HG03558 (cell line): ENCODE measurements around the gene FAXDC2.

Source experiments
- ATAC-seq: cut with Tn5 transposase; IDR thresholded peaks from one replicate; pipeline ENCODE4 v1.9.1; 2021; ENCODE audit warnings: moderate number of reproducible peaks; ENCODE audit not compliant: unreplicated experiment; ENCODE audit errors: extremely low read depth

Gene FAXDC2

DNA sequence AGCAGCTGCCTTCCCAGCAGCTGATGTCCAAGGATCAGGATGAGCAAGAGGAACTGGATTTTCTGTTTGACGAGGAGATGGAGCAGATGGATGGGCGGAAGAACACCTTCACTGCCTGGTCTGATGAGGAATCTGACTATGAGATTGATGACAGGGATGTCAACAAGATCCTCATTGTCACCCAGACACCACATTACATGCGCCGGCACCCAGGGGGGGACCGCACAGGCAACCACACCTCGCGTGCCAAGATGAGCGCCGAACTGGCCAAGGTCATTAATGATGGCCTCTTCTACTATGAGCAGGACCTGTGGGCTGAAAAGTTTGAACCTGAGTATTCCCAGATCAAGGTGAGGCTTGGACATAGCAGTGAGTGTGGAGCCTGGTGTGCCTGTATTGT lies 48.4 kb downstream of the FAXDC2 start:
- no peak for ATAC-seq

GRCh38 chr5:154801083-154801482 lies 49.3 kb downstream of the FAXDC2 start:
- no peak for ATAC-seq

- ATAC-seq, result no peak
These were observed 49.8 kb downstream of the FAXDC2 start for GRCh38 chr5:154800582-154800981.

DNA sequence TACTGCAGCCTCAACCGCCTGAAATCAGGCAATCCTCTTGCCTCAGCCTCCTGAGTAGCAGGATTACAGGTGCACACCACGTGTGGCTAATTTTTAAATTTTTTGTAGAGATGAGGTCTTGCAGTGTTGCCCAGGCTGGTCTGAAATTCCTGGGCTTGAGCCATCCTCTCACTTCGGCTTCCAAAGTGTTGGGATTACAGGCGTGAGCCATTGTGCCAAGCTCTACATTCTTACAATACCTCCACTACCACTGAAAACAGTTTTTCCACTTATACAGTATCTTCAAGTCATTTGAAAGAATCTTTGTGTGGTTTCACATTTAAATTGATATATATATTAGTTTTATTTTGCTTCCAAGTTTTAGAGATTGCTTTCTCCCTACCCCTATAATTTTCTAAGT lies 52.6 kb downstream of the FAXDC2 start:
- ATAC-seq, result no peak

DNA sequence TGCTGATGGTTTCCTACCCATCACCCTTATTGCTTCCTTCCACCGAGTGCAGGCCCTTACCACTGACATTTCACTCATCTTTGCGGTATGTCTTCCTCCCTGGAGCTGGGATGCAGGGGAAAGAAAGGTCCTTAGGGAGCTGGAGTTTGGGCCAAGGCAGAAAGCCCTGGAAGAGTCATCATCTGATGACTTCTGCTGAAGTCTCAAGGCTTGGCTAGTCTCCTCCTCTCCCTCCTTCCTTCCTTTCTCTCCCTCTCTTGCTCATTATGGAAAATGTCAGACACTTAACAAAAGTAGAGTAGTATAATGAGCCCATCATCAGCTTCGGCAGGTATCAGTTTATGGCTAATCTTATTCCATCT lies 55.2 kb downstream of the FAXDC2 start:
- no peak for ATAC-seq

- ATAC-seq, result no peak
These were observed 55.7 kb downstream of the FAXDC2 start for GRCh38 chr5:154794525-154795234.

GRCh38 chr5:154793599-154794524 lies 56.5 kb downstream of the FAXDC2 start:
- ATAC-seq, result no peak

- peak; percentile 83 for ATAC-seq
These were observed 58.9 kb downstream of the FAXDC2 start for GRCh38 chr5:154791535-154791934.

- ATAC-seq, result no peak
These were observed 62.2 kb downstream of the FAXDC2 start for GRCh38 chr5:154788212-154788611.

GRCh38 chr5:154786414-154786813 lies 64.0 kb downstream of the FAXDC2 start:
- ATAC-seq, result no peak

DNA sequence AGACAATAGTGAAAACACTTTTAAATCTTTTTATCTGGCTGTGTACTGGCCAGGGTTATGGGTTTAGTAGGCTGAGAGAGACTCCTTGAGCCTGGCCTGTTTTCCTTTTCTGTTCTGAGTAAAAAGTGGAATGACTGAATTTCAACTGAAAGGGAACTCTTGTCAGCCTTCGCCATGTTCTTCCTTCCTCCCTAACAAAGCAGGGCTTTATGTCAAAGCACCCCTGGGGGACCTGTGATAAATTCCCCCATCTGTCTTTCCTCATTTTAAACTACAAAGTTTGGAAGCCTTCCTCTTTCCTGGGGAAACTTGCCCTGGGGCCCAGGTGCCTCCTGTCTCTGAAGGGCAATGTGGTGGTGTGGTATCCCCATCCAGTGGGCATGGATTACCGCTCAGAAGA lies 65.5 kb downstream of the FAXDC2 start:
- no peak for ATAC-seq

DNA sequence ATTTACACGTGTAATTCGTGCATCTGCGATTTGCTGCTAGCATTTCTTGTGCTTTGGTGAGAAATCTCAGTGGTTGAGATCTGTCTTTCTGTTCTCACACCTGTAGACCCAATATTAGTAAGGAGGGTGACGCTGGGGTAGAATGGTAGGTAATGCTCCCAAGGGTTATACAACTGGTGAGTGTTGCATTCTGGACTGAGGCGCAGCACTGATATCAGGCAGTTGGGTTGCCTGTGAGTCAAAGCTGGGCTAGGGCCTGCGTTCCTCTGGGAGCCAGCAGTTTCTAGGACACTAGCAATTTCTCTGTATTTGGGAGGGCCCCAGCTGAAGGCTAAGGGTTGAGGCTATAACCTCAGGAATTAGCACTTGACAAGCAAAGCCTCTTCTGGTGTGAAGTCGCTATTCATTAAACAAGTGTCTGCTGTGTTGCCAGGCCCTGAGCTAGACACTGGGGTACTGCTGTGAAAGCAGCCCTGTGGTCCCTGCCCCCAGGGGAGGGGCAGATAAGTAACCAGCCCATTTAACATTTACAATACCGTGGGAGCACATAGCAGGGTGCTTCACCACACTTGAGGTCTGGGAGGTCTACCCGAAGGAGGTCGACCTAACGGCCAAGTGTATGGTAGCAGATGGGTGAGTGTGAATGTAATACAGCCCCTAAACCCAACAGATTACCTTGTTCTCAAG lies 66.5 kb downstream of the FAXDC2 start:
- ATAC-seq, result peak; percentile 50

GRCh38 chr5:154782812-154783592 lies 67.4 kb downstream of the FAXDC2 start:
- ATAC-seq, result no peak

- no peak for ATAC-seq
These were observed 68.1 kb downstream of the FAXDC2 start for GRCh38 chr5:154782326-154782725.

DNA sequence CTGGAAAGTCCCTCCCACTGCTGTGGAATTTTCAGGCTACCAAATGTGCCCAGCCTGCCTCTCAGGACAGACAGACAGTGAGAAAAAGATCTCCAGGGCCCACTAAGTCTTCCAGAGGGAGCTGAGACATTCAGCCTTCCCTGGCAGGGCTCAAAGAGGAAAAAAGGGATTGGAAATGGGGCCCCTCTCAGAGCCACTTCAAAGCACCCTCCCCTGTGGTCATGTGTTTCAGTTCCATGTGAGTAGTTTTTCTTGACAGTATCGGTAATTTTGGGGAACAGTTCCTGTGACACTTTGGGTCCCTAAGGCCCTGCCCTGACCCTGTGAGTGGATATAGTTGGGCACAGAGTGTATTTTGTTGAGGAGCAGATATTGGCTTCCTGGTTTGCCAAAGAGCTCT lies 70.3 kb downstream of the FAXDC2 start:
- ATAC-seq, result no peak

GRCh38 chr5:154779105-154779504 lies 71.3 kb downstream of the FAXDC2 start:
- no peak for ATAC-seq

DNA sequence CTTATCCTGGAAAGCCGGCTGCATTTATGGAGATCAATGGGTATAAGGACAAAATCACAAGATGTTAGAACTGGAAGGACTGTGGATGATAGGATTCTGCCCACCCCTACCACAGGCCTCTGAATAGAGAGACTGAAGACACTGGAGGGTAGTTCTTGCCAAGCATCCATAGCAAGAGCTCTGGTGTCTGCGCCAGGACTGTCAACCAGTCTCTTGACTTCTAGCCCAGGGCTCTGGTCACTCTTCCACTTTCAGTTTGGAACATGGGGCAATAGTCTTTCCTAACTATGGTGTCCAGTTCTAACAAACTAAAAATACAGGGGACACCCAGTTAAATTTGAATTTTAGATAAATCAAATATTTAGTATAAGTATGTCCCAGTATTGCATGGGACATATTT lies 71.9 kb downstream of the FAXDC2 start:
- ATAC-seq, result no peak

- no peak for ATAC-seq
These were observed 74.2 kb downstream of the FAXDC2 start for GRCh38 chr5:154776167-154776566.

- no peak for ATAC-seq
These were observed 77.1 kb downstream of the FAXDC2 start for GRCh38 chr5:154773326-154773725.

DNA sequence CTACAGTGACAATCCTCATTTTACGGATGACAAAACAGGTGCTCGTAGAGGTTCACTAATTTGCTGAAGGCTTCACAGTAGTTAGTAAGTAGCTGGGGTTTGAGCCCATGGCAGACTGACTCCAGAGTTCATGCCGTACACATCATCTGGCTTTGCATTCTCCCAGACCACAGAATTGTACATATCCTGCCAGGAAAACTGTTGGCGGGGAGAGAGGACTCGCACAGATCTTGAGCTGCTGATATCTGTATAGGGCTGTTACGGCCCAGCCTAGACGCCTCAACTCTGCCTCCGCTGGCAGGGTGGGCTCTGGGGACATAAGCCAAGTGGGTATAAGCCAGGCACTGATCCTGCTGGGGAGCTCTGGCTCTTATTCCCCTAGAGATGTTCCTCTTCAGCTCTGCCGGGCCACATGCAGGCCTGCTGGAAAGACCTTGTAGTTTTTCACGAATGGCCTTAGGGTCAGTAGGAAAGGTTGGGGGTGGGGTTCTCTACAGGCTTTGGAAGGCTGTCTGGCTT lies 79.0 kb downstream of the FAXDC2 start:
- no peak for ATAC-seq
